GM11168 (cell line): ENCODE measurements around the gene TMEM63C.

Source experiments
- in situ Hi-C: fragments of 300-500 bp; cut with MboI; formaldehyde crosslinking; loops from one replicate; pipeline ENCODE4 v1.12.0; 2022; ENCODE audit warnings: low sequenced_read_pairs; ENCODE audit not compliant: unreplicated experiment

Gene TMEM63C

DNA sequence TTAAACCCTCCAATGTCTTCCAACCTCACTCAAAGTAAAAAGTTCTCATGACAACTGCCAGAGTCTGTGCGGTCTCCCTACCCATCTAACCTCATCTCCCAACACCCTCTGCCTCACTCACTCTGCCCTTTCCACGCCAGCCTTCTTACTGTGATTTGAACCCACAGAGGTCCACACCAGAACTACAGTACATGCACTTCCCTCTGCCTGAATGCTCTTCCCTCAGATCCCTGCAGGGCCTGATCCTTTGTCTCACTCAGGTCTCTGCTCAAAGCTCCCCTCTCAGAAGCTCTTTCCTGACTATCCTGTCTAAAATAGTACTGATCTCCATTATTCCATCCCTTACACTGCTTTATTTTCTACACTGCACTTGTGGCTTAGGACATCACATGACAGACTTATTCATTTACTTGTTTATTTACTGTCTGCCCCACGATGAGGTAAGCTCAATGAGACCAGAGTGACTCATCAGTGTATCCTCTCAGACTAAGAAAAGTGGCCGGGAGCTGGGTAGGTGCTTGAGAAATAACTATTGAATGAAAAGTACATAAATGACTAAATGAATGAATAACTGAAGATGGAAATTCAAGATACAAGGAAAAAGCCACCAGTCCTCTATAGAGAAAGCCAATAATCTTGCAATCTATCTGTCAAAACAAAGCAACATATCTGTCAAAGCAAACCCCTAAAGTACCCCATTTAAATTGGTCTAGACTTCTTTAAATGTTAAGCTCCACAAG is 122.0 kb downstream of the TMEM63C start:
- in situ Hi-C loops: no loop called here

DNA sequence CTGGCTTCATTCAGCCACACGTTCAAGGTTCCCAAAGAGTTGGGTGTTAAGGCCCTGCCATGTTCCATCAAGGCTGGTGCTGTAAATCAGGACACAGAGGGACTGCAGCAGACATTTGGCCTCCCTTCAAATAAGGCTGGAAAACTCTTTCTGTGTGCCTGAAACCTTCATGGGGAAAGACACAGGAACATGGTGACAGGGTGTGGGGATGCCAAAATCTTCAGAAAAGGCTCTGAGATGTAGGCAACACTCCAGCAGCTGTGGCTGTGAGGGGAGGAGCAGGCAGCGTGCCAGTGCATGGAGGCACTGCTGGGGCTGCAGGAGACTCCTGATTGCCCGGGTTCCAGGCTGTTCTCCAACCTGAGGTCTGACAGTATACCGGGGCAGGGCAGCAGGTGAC is 124.1 kb downstream of the TMEM63C start:
- in situ Hi-C loops: no loop called here

DNA sequence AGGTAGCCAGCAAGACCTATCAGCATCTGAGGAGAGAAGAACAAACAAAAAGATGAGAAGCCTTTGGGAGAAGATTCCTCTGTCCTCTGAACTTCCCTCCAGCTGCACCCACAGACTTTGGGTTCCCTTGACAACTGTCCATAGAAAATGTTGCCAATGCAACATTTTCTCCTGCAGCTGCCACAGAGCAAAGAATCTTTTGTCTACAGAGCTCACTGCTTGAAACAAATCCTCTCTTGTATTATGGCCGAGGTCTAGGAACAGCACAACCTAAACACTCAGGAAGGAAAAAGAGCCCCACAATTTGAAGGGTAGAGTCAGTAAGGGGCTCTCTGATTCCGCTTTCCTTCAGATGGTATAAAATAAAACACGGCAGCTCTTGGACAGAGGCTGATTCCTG is 124.8 kb downstream of the TMEM63C start:
- in situ Hi-C loops: no loop called here

- in situ Hi-C loops: no loop called here
Observed at GRCh38 chr14:77306851-77307496, 125.4 kb downstream of the TMEM63C start.
